Muscle layer of duodenum (tissue), 2 donors: ENCODE data around the gene DMD.

Experiments
- H3K27ac ChIP-seq: one replicate; pipeline ENCODE4 v1.7.0; 2013; ENCODE audit warnings: mild to moderate bottlenecking, low read length
- H3K27me3 ChIP-seq: one replicate; pipeline ENCODE4 v1.7.0; 2013; ENCODE audit warnings: low read depth, mild to moderate bottlenecking, control low read depth, low read length
- H3K36me3 ChIP-seq, 2 donors: one replicate each; pipeline ENCODE4 v1.7.0; 2013; ENCODE audit warnings: low read length in 2 of 2, control low read depth in 1 of 2, mild to moderate bottlenecking in 1 of 2; ENCODE audit not compliant: insufficient read depth in 2 of 2, control insufficient read depth in 1 of 2
- H3K4me1 ChIP-seq, 2 donors: one replicate each; pipeline ENCODE4 v1.7.0; 2013; ENCODE audit warnings: low read length in 2 of 2, mild to moderate bottlenecking in 2 of 2, control low read depth in 1 of 2, moderate library complexity in 1 of 2; ENCODE audit not compliant: insufficient read depth in 2 of 2, control insufficient read depth in 1 of 2
- H3K4me3 ChIP-seq, 2 donors: one replicate each; pipeline ENCODE4 v1.7.0; 2013; ENCODE audit warnings: low read length in 2 of 2, low read depth in 1 of 2, mild to moderate bottlenecking in 1 of 2
- H3K9me3 ChIP-seq, 2 donors: one replicate each; pipeline ENCODE4 v1.7.0; 2013; ENCODE audit warnings: low read length in 2 of 2, control low read depth in 1 of 2, mild to moderate bottlenecking in 1 of 2; ENCODE audit not compliant: control insufficient read depth in 1 of 2
- donor health status: healthy.

DMD gene

DNA sequence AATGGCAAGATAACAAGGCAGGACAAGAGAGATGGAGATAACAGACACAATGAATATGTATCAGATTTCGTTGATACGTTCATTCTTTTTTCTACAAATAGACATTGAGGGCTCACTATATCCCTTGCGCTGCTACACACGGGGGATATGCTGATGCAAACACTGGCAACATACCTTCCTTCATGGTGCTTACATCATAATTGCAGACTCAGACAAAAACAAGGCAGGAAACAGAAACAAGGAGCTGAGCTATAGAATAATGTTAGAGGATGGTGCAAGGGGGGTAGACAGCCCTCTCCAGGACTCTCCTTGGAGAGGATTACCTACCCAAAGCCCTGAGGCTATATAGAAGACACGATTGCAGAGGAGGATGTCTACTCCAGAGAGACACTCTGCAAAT, 1069.5 kb downstream of the DMD start:
- Histone ChIP-seq H3K27ac (no peak overlapping the region), H3K27me3 (no peaks in the 10 kb centered on the region), H3K36me3 (no peaks in the 10 kb centered on the region), H3K9me3 (no peaks in the 10 kb centered on the region), H3K4me3 (no peak overlapping the region), H3K4me1 (no peaks in the 10 kb centered on the region)

- Histone ChIP-seq H3K27me3 (no peaks in the 10 kb centered on the region), H3K27ac (no peak overlapping the region), H3K4me3 (no peak overlapping the region), H3K4me1 (no peaks in the 10 kb centered on the region), H3K36me3 (no peaks in the 10 kb centered on the region), H3K9me3 (no peaks in the 10 kb centered on the region)
These were observed 1071.9 kb downstream of the DMD start for GRCh38 chrX:32139476-32139875.

GRCh38 chrX:32137525-32137924, 1073.8 kb downstream of the DMD start:
- Histone ChIP-seq H3K4me3 (no peak overlapping the region), H3K27me3 (no peaks in the 10 kb centered on the region)

DNA sequence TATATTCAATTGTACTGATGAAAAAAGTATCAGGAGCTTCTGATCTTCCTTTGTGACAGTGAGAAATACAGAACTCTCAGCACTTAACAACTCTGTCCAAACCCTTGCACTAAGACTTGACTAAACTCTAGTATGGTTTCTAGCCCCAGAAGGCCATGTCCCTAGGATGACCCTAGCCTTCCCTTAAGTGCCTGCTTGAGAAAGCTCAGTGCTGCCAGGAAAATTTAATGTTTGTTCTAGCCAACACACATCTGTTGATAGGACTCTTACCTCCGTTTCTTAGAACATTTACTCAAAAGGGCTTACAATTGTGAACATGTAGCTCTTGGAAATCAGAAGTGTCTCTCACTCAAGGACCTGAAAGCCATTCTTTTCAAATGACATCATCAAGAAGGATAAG, 1084.4 kb downstream of the DMD start:
- Histone ChIP-seq H3K27me3 (no peaks in the 10 kb centered on the region), H3K4me1 (no peaks in the 10 kb centered on the region), H3K36me3 (no peaks in the 10 kb centered on the region), H3K27ac (no peak overlapping the region), H3K4me3 (no peak overlapping the region), H3K9me3 (no peaks in the 10 kb centered on the region)

More at GRCh38 chrX:32137525-32137924, 1073.8 kb downstream of the DMD start:
- H3K27ac ChIP-seq: no peak overlapping the region
- no peaks in the 10 kb centered on the region for H3K36me3 ChIP-seq
- no peaks in the 10 kb centered on the region for H3K9me3 ChIP-seq
- H3K4me1 ChIP-seq: no peaks in the 10 kb centered on the region

DNA sequence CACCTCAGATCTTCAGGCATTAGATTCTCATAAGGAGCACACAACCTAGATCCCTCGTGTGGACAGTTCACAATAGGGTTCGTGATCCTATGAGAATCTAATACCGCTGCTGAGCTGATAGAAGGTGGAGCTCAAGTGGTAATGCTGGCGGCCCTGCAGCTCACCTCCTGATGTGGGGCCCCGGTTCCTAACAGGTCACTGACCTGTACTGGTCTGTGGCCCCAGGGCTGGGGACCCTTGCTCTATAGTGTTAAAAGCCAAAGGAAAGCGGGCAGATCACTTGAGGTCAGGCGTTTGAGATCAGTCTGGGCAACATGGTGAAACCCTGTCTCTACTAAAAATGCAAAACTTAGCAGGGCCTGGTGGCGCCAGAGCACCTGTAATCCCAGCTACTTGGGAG, 1092.5 kb downstream of the DMD start:
- Histone ChIP-seq H3K4me1 (no peaks in the 10 kb centered on the region), H3K4me3 (no peak overlapping the region), H3K27ac (no peak overlapping the region), H3K9me3 (no peaks in the 10 kb centered on the region), H3K27me3 (no peaks in the 10 kb centered on the region), H3K36me3 (no peaks in the 10 kb centered on the region)

GRCh38 chrX:32116047-32116446, 1095.3 kb downstream of the DMD start:
- H3K36me3 ChIP-seq: no peaks in the 10 kb centered on the region
- H3K4me1 ChIP-seq: no peaks in the 10 kb centered on the region
- H3K9me3 ChIP-seq: no peaks in the 10 kb centered on the region
- no peaks in the 10 kb centered on the region for H3K27me3 ChIP-seq
- no peak overlapping the region for H3K27ac ChIP-seq
- H3K4me3 ChIP-seq: no peak overlapping the region

DNA sequence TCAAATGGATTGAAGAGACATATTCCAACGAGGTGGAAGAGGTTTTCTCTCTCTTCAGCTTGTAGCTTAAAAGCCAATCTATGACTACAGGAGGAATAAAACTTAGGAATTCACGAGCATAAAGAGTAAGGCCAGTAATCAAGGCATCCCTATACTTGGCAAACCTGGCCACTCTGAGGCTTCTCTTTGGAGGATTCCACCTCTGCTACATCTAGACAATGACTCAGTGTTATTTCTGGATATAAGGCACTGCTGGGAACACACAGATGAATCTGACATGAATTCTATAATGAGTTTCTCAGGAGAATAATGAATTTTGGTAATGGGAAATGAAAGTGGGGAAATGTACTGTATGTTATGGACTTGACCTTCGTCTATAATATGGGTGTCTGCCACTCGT, 1123.7 kb downstream of the DMD start:
- no peaks in the 10 kb centered on the region for H3K9me3 ChIP-seq
- no peaks in the 10 kb centered on the region for H3K4me1 ChIP-seq
- H3K27ac ChIP-seq: no peak overlapping the region
- H3K36me3 ChIP-seq: no peaks in the 10 kb centered on the region
- no peaks in the 10 kb centered on the region for H3K27me3 ChIP-seq
- H3K4me3 ChIP-seq: no peak overlapping the region

DNA sequence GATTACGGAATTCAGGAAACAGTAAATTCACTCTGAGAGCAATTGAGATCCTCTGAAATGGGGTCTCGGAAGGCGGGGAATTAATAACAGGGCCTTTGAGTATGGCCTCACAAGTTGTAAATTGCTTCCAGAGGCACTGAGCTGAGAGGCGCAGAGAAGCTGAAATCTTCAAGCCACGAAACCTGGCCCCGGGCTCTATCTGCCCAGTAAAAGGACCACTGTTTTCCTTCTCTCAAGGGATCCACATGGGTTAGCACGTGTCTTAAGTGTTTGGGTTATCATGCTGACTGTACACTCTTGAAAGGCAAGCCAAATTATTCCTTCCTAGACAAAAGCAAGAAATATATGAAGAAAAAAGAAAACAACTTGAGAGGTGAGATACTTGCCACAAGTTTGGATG, 1126.6 kb downstream of the DMD start:
- no peaks in the 10 kb centered on the region for H3K9me3 ChIP-seq
- no peaks in the 10 kb centered on the region for H3K27me3 ChIP-seq
- H3K36me3 ChIP-seq: no peaks in the 10 kb centered on the region
- no peak overlapping the region for H3K4me3 ChIP-seq
- H3K27ac ChIP-seq: no peak overlapping the region
- no peaks in the 10 kb centered on the region for H3K4me1 ChIP-seq

DNA sequence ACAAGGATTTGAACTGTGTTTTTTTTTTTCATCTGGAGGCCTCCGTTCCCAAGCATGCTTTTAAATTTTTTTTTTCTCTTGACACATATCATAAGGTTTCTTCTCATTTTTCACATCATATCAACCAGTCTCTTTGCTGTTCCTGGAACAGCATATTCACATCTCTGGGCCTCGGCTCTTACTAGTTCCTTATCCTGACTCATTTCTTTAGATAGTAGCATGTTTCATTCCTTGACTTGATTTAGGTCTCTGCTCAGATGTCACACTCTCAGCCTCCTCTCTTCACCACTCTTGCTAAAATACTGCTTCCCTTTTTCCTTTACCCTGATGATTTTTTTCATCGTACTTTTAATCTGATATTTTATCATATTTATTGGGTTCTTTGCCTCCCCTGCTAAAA, 1163.1 kb downstream of the DMD start:
- H3K27me3 ChIP-seq: no peaks in the 10 kb centered on the region
- H3K36me3 ChIP-seq: no peaks in the 10 kb centered on the region
- H3K27ac ChIP-seq: no peak overlapping the region
- H3K4me1 ChIP-seq: no peaks in the 10 kb centered on the region
- H3K9me3 ChIP-seq: no peaks in the 10 kb centered on the region
- H3K4me3 ChIP-seq: no peak overlapping the region

- Histone ChIP-seq H3K4me3 (no peak overlapping the region), H3K27me3 (no peaks in the 10 kb centered on the region), H3K27ac (no peak overlapping the region), H3K36me3 (no peaks in the 10 kb centered on the region), H3K9me3 (no peaks in the 10 kb centered on the region), H3K4me1 (no peaks in the 10 kb centered on the region)
These were observed 1166.2 kb downstream of the DMD start for GRCh38 chrX:32045149-32045548.

DNA sequence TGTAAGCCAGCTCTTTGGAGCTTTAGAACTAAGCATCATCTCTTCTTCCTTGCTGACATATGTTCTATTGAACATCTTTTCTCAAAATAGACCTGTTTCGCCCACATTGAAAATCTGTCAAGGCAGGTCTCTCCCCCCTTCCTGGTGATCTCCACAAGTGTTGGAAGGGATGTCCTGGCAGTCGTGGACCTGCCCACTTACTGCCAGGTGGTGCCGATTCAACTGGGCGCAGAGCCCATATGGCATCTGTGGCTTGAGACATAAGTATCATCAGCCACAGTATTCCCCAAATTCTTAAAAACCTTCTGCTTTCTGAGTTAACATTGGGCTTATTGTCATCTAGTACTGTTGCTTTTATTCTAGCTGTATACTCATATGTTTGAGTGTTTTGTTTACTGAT, 1170.2 kb downstream of the DMD start:
- Histone ChIP-seq H3K27me3 (no peaks in the 10 kb centered on the region), H3K36me3 (no peaks in the 10 kb centered on the region), H3K9me3 (no peaks in the 10 kb centered on the region), H3K4me3 (no peak overlapping the region), H3K4me1 (no peaks in the 10 kb centered on the region), H3K27ac (no peak overlapping the region)

- no peaks in the 10 kb centered on the region for H3K27me3 ChIP-seq
- H3K4me1 ChIP-seq: no peaks in the 10 kb centered on the region
- no peaks in the 10 kb centered on the region for H3K36me3 ChIP-seq
- no peaks in the 10 kb centered on the region for H3K9me3 ChIP-seq
- no peak overlapping the region for H3K4me3 ChIP-seq
- no peak overlapping the region for H3K27ac ChIP-seq
These were observed 1184.6 kb downstream of the DMD start for GRCh38 chrX:32026772-32027171.
